HG03575 (cell line): Measurements from ENCODE around the gene PHOSPHO1.

ENCODE experiments used
- ATAC-seq: cut with Tn5 transposase; IDR thresholded peaks from one replicate; pipeline ENCODE4 v1.9.1; 2021; ENCODE audit not compliant: unreplicated experiment, insufficient number of reproducible peaks, low FRiP score; ENCODE audit errors: extremely low read depth

The PHOSPHO1 gene

GRCh38 chr17:49224198-49224996 is 6.2 kb downstream of the PHOSPHO1 start:
- no peak for ATAC-seq

DNA sequence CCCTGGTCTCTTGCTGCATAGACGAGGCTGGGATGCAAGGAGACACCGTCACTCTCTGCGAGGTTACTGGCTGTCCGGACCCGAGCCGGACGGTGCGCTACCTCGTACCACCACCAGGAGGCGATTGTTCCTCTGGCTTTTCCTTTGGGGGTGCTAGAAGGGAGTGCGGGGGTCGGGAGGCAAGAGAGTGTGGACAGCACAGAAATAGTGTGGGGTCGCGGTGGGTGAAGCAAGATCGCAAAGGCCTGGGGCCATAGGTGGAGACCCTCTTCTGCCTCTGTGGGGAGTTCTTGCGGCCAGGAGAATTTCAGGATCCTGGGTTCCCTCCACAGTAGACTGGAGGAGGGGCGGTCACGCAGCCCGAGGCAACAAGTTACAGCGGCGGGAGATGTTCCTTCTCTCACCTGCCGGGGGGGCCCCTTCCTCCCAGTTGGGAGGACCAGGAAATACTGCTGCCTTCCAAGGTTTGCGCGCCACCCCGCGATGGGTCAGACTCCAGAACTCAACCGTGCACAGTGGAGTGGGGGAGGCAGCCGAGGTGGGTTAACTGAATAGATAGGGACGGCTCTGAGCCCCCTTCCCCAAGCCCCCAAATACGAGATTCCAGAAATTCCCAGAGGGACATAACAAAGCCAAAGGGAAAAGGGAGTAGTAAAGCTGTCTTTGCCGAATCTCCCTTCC is 6.9 kb downstream of the PHOSPHO1 start:
- ATAC-seq, result no peak

DNA sequence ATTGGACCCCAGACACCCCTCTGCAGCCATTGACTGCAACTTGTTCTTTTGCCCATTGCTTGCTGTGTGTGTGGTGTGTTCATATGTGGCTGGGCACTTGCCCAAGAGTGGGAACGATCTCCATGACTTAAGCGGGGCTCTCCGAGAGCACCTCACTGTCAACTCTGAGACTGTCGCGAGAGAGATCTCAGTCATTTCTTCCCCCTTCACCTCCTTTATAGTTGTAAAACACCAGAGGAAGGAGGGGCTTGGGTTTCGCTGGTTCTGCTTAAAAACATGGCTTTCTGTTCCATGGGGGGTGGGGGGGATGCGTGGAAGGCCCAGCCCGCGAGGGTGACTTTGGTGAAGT is 7.4 kb downstream of the PHOSPHO1 start:
- ATAC-seq, result no peak

DNA sequence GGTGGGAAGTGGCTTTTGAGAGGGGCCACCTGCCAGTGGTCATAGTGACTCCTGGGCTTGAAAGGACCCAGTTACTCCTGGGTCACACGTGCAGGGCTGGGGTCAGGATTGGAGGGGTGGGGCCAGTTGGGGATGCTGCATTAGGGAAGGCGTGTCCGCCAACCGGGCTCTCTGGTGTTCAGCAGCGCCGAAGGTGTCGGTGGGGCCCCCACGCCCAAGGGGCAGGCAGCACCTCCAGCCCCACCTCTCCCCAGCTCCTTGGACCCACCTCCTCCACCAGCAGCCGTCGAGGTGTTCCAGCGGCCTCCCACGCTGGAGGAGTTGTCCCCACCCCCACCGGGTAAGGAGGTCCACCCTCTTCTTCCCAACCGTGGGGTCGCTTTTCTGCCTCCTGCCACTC is 10.6 kb downstream of the PHOSPHO1 start:
- no peak for ATAC-seq

DNA sequence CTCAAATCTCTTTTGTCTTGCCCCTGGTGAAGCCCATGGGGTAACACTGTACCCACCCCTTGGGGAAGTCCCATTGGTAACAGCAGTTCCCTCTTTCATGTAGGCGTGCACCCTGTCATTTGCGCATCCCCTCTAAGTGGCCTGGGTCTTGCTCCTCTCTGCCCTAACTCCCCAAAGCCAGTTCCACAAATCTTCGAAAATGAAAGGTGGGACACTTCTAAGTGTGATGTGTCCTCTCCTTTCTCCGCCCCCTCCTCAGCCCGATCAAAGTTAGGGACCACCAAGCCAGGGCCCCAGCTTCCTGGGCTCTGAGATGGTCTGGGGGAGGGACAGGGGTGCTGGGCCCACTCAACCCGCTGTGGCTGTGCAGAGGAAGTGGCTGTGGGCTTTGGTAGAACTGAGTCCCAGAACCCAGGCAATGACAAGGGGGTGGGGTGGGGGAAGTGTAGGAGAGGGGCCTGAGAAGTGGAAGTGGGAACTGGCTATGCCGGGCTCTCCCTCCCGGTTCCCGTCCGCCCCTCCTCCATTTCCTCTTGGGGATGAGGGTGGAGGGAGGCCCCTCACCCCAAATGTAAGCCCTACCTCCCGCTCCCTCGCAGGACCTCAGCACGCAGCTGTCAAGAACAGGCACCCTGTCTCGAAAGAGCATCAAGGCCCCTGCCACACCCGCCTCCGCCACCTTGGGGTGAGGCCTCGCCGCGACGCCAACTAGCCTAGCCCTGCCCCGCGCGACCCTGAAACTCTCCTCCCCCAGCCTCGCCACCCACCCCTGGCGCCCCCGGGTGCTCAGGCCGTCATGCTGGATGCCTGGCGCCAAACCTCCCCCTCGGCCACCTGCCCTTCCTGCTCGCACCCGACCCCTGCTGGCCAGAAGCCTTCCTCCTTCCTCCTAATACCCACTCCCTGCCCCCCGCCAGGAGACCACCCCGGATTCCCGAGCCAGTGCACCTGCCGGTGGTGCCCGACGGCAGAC is 11.4 kb downstream of the PHOSPHO1 start:
- no peak for ATAC-seq

DNA sequence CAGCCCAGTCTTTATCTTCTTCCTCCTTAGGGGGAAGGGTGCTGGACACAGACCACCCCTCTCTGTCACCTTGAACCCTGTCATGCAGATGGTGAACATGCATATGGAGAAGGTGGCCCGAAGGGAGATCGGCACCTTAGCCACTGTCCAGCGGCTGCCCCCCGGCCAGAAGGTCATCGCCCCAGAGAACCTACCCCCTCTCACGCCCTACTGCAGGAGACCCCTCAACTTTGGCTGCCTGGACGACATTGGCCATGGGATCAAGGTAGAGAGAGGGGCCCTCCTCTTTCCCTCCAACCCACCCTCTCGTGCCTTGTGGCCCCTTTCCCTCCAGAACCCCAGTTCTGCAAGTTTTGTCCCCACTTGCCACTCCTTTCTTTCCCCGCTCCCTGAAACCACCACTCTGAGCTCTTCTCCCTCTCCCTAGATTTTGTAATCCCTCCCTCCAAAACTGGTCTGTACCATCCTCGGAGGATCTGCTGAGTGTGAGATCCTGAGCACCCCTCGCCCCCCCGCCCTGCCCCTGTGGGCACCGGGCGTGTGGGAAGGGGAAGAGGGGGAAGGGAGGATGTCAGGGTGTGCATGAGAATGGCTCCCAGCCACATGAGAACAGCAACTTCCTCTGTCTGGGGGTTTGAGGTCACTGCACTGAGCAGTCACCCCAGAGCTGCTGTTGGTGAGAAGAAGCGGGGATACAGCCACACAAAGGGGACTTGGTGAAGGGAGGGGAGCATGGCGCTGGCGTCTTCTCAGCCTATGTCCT is 12.8 kb downstream of the PHOSPHO1 start:
- ATAC-seq, result no peak

GRCh38 chr17:49216953-49217650 is 13.5 kb downstream of the PHOSPHO1 start:
- ATAC-seq, result no peak

DNA sequence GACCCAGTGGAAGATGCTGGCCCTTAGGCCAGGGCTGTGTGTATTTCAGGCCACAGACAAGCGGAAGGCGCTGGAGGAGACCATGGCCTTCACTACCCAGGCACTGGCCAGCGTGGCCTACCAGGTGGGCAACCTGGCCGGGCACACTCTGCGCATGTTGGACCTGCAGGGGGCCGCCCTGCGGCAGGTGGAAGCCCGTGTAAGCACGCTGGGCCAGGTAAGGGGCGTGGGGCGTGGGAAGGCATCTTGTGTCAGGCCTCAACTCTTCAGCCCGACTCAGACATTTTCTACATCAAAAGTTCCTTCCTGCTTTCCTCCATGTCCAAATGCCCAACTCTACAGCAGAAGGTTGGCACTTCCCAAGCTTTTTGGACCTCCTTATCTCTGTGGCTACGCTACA is 14.1 kb downstream of the PHOSPHO1 start:
- no peak for ATAC-seq

DNA sequence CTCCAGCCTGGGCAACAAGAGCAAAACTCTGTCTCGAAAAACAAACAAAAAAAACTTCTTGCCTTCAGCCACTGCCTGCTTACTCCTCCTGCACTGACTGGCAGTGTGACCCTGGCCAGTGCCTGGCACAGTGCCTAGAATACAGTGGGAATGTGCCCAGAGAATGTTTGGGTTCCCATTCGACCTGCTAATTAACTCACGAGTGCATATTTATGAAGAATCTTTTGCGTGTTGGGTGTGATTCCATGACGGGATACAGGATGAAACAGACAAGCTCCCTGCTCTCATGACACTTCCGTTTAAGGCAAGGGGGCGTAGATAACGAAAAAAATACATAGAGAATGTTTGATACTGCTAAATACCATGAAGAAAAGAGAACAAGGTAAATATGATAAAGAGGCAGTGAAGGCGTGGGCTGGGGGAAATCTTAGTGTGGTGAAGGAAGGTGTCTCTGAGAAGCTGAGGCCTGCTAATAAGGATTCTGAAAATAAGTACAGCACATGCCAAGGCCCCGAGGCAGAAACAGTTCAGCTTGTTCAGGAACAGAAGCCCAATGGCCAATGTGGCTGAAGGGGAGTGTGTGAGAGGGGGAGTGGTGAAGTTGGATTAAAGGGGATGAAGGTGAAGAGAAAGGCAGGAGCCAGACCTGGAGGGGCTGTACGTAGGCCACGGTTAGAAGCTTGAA is 15.8 kb downstream of the PHOSPHO1 start:
- no peak for ATAC-seq

GRCh38 chr17:49213847-49214246 is 16.7 kb downstream of the PHOSPHO1 start:
- no peak for ATAC-seq

- no peak for ATAC-seq
Measured at GRCh38 chr17:49213399-49213798, 17.2 kb downstream of the PHOSPHO1 start.

DNA sequence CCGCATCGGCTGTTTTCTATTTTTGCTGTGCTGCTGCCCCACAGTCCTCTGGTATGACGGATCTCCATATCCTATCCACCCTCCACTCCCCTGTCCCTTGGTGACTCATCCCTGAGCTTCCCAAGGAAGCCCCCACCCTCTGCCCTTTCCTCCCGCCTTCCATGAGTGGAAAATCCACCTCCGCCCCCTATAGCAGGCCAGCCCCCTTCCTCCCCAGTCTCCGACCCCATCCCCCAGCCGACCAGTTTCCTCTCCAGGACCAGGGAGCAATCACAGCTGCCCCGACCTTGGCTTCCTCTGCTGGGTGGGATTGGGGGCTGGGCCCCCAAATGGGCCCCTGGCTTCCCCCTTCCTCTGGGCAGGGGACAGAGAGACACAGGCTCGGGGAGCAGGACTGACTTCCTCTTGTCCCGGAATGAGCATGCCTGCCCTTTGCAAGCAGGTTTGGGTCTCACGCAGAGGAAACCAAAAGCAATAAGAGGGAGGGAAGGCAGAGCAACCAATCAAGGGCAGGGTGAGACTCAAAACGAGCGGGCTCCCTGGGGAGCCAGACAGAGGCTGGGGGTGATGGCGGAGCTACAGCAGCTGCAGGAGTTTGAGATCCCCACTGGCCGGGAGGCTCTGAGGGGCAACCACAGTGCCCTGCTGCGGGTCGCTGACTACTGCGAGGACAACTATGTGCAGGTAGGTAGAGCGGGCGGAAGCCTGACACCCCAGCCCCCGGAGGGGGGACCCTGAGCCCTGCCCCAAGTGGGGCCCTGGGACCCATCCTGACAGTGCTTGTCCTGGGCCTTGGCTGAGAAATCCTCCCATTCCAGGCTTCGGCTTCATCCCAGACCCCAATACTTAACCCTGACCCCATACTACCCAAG is 20.2 kb downstream of the PHOSPHO1 start, which contains the start of the genes ABI3 and GNGT2:
Gene ABI3, plus strand, starts transcription at position 550 of the 872 bp plus-strand sequence. Its CDS starts 18 bp downstream, at position 568.
Gene GNGT2, minus strand, starts transcription at position 417 of the 872 bp plus-strand sequence. CDS start 3,152 bp downstream, outside the sequence.
- ATAC-seq, result no peak

- no peak for ATAC-seq
Measured at GRCh38 chr17:49209061-49209571, 21.5 kb downstream of the PHOSPHO1 start.

DNA sequence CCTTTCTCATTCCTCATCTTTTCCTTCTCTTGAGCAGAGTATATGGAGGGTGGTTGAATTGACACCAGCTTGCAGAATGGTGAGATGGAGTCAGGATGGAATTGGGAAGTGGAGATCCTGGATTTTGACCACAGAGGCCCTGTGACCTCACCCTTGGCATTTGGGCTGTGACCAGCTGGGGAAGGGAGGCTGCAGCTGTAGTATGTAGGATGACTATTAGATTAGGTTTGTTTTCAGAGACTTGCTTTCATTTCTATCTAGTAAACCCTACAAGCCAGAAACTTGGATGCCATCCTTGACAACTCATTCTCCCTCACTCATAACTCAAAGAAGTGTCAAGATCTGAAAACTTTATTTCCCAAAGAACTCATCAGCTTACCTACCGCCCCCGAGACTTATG is 26.1 kb downstream of the PHOSPHO1 start:
- no peak for ATAC-seq

GRCh38 chr17:49203796-49204195 is 26.8 kb downstream of the PHOSPHO1 start:
- ATAC-seq, result no peak

- ATAC-seq, result no peak
Measured at GRCh38 chr17:49201481-49201927, 29.1 kb downstream of the PHOSPHO1 start.
